Measurements from ENCODE around the gene PKP4.

PKP4 gene

GRCh38 chr2:158484892-158485556, 28.3 kb downstream of the PKP4 start:
- no peaks in the 10 kb centered on the region for H3K27me3 Mint-ChIP-seq
- no peaks in the 10 kb centered on the region for H3K9me3 Mint-ChIP-seq (ENCODE audit: low read depth)
- no peak overlapping the region for H3K4me3 Mint-ChIP-seq
- no peak overlapping the region for H3K27ac Mint-ChIP-seq
- peaks cover 2% of the 10 kb centered on the region for H3K36me3 Mint-ChIP-seq
- peaks cover 2% of the 10 kb centered on the region for H3K4me1 Mint-ChIP-seq (ENCODE audit: low read depth)

GRCh38 chr2:158486150-158486969, 29.6 kb downstream of the PKP4 start:
- Mint-ChIP-seq H3K27me3 (no peaks in the 10 kb centered on the region), H3K4me1 (ENCODE audit: low read depth) (peaks cover 2% of the 10 kb centered on the region), H3K4me3 (no peak overlapping the region), H3K9me3 (ENCODE audit: low read depth) (no peaks in the 10 kb centered on the region), H3K36me3 (peaks cover 2% of the 10 kb centered on the region), H3K27ac (no peak overlapping the region)

- H3K4me1 Mint-ChIP-seq (ENCODE audit: low read depth): peaks cover 2% of the 10 kb centered on the region
- no peaks in the 10 kb centered on the region for H3K27me3 Mint-ChIP-seq
- H3K27ac Mint-ChIP-seq: no peak overlapping the region
- no peak overlapping the region for H3K4me3 Mint-ChIP-seq
- H3K36me3 Mint-ChIP-seq: peaks cover 2% of the 10 kb centered on the region
- no peaks in the 10 kb centered on the region for H3K9me3 Mint-ChIP-seq (ENCODE audit: low read depth)
Observed at GRCh38 chr2:158486970-158487325, 30.2 kb downstream of the PKP4 start.

GRCh38 chr2:158487419-158487818, 30.7 kb downstream of the PKP4 start:
- no peaks in the 10 kb centered on the region for H3K27me3 Mint-ChIP-seq
- no peaks in the 10 kb centered on the region for H3K9me3 Mint-ChIP-seq (ENCODE audit: low read depth)

GRCh38 chr2:158488442-158489216, 31.9 kb downstream of the PKP4 start:
- Mint-ChIP-seq H3K4me3 (no peak overlapping the region), H3K27me3 (no peaks in the 10 kb centered on the region), H3K27ac (no peak overlapping the region), H3K36me3 (peaks cover 2% of the 10 kb centered on the region), H3K4me1 (ENCODE audit: low read depth) (peaks cover 2% of the 10 kb centered on the region), H3K9me3 (ENCODE audit: low read depth) (no peaks in the 10 kb centered on the region)

More at GRCh38 chr2:158487419-158487818, 30.7 kb downstream of the PKP4 start:
- peaks cover 2% of the 10 kb centered on the region for H3K36me3 Mint-ChIP-seq
- no peak overlapping the region for H3K4me3 Mint-ChIP-seq
- no peak overlapping the region for H3K27ac Mint-ChIP-seq
- H3K4me1 Mint-ChIP-seq (ENCODE audit: low read depth): peaks cover 2% of the 10 kb centered on the region

- Mint-ChIP-seq H3K36me3 (peaks cover 2% of the 10 kb centered on the region), H3K9me3 (ENCODE audit: low read depth) (no peaks in the 10 kb centered on the region), H3K4me3 (no peak overlapping the region), H3K4me1 (ENCODE audit: low read depth) (peaks cover 2% of the 10 kb centered on the region), H3K27ac (no peak overlapping the region), H3K27me3 (no peaks in the 10 kb centered on the region)
Observed at GRCh38 chr2:158489366-158490112, 32.8 kb downstream of the PKP4 start.

GRCh38 chr2:158491072-158491471, 34.3 kb downstream of the PKP4 start:
- H3K4me3 Mint-ChIP-seq: no peak overlapping the region
- no peaks in the 10 kb centered on the region for H3K27me3 Mint-ChIP-seq
- no peak overlapping the region for H3K27ac Mint-ChIP-seq
- peaks cover 2% of the 10 kb centered on the region for H3K4me1 Mint-ChIP-seq (ENCODE audit: low read depth)
- peaks cover 2% of the 10 kb centered on the region for H3K36me3 Mint-ChIP-seq
- no peaks in the 10 kb centered on the region for H3K9me3 Mint-ChIP-seq (ENCODE audit: low read depth)

- no peaks in the 10 kb centered on the region for H3K27me3 Mint-ChIP-seq
- H3K27ac Mint-ChIP-seq: no peak overlapping the region
- H3K4me3 Mint-ChIP-seq: no peak overlapping the region
- peaks cover 3% of the 10 kb centered on the region for H3K36me3 Mint-ChIP-seq
- no peaks in the 10 kb centered on the region for H3K9me3 Mint-ChIP-seq (ENCODE audit: low read depth)
- no peaks in the 10 kb centered on the region for H3K4me1 Mint-ChIP-seq (ENCODE audit: low read depth)
Observed at GRCh38 chr2:158493458-158493857, 36.7 kb downstream of the PKP4 start.

GRCh38 chr2:158495175-158495574, 38.4 kb downstream of the PKP4 start:
- Mint-ChIP-seq H3K36me3 (peaks cover 3% of the 10 kb centered on the region), H3K9me3 (ENCODE audit: low read depth) (no peaks in the 10 kb centered on the region), H3K27me3 (no peaks in the 10 kb centered on the region), H3K4me1 (ENCODE audit: low read depth) (no peaks in the 10 kb centered on the region), H3K27ac (no peak overlapping the region), H3K4me3 (no peak overlapping the region)

- Mint-ChIP-seq H3K27ac (no peak overlapping the region), H3K9me3 (ENCODE audit: low read depth) (no peaks in the 10 kb centered on the region), H3K36me3 (peaks cover 3% of the 10 kb centered on the region), H3K4me1 (ENCODE audit: low read depth) (no peaks in the 10 kb centered on the region), H3K4me3 (no peak overlapping the region), H3K27me3 (no peaks in the 10 kb centered on the region)
Observed at GRCh38 chr2:158496986-158497385, 40.2 kb downstream of the PKP4 start.

- H3K9me3 Mint-ChIP-seq (ENCODE audit: low read depth): no peaks in the 10 kb centered on the region
- no peaks in the 10 kb centered on the region for H3K4me1 Mint-ChIP-seq (ENCODE audit: low read depth)
- H3K27me3 Mint-ChIP-seq: no peaks in the 10 kb centered on the region
- H3K4me3 Mint-ChIP-seq: no peak overlapping the region
- peaks cover 3% of the 10 kb centered on the region for H3K36me3 Mint-ChIP-seq
- no peak overlapping the region for H3K27ac Mint-ChIP-seq
Observed at GRCh38 chr2:158497486-158497885, 40.7 kb downstream of the PKP4 start.

- no peaks in the 10 kb centered on the region for H3K27me3 Mint-ChIP-seq
- no peaks in the 10 kb centered on the region for H3K9me3 Mint-ChIP-seq (ENCODE audit: low read depth)
- no peak overlapping the region for H3K4me3 Mint-ChIP-seq
- H3K36me3 Mint-ChIP-seq: peaks cover 3% of the 10 kb centered on the region
- H3K4me1 Mint-ChIP-seq (ENCODE audit: low read depth): no peaks in the 10 kb centered on the region
- no peak overlapping the region for H3K27ac Mint-ChIP-seq
Observed at GRCh38 chr2:158498043-158498748, 41.4 kb downstream of the PKP4 start.

GRCh38 chr2:158498749-158499136, 42.0 kb downstream of the PKP4 start:
- H3K4me1 Mint-ChIP-seq (ENCODE audit: low read depth): no peaks in the 10 kb centered on the region
- peaks cover 3% of the 10 kb centered on the region for H3K36me3 Mint-ChIP-seq
- H3K4me3 Mint-ChIP-seq: no peak overlapping the region
- no peak overlapping the region for H3K27ac Mint-ChIP-seq
- H3K27me3 Mint-ChIP-seq: no peaks in the 10 kb centered on the region
- H3K9me3 Mint-ChIP-seq (ENCODE audit: low read depth): no peaks in the 10 kb centered on the region

- no peaks in the 10 kb centered on the region for H3K27me3 Mint-ChIP-seq
- H3K36me3 Mint-ChIP-seq: peaks cover 3% of the 10 kb centered on the region
- no peaks in the 10 kb centered on the region for H3K9me3 Mint-ChIP-seq (ENCODE audit: low read depth)
- no peaks in the 10 kb centered on the region for H3K4me1 Mint-ChIP-seq (ENCODE audit: low read depth)
- no peak overlapping the region for H3K27ac Mint-ChIP-seq
- H3K4me3 Mint-ChIP-seq: no peak overlapping the region
Observed at GRCh38 chr2:158499383-158499782, 42.6 kb downstream of the PKP4 start.

Measured in activated naive CD8-positive, alpha-beta T cell (primary cell).